Spleen (tissue), 7 donors: ENCODE results near the gene OSBPL9.

Source experiments
- CTCF ChIP-seq, 11 experiments: fragments of 200-600 bp in 7 of 11; fragments of 450-650 bp in 4 of 11; sonication (generic) in 4 of 11; IDR thresholded peaks in 8 of 11; conservative IDR thresholded peaks in 3 of 11; 1 replicate in 7 of 11; 2 replicates in 4 of 11; pipeline versions ENCODE4 v1.4.0 to v1.8.0; 2016 to 2021; ENCODE audit warnings: antibody characterized with exemption in 11 of 11, inconsistent platforms in 4 of 11, mild to moderate bottlenecking in 1 of 11
- POLR2A ChIP-seq, 3 donors: fragments of 450-650 bp; IDR thresholded peaks; one replicate each; pipeline ENCODE4 v1.5.1; 2017; ENCODE audit warnings: antibody characterized with exemption in 3 of 3, mild to moderate bottlenecking in 1 of 3
- POLR2AphosphoS5 ChIP-seq, 3 donors: sonication (generic); formaldehyde crosslinking; IDR thresholded peaks; one replicate each; pipeline ENCODE4 v1.5.1; 2017; ENCODE audit warnings: antibody characterized with exemption in 3 of 3
- donor health status: DM: no; HTN: no; CAD: no; lungs with moderate emphysema.
- donor health status: DM: no; HTN: no; CAD: no.
- donor health status: DM: no; HTN: no; CAD: no.

DNA sequence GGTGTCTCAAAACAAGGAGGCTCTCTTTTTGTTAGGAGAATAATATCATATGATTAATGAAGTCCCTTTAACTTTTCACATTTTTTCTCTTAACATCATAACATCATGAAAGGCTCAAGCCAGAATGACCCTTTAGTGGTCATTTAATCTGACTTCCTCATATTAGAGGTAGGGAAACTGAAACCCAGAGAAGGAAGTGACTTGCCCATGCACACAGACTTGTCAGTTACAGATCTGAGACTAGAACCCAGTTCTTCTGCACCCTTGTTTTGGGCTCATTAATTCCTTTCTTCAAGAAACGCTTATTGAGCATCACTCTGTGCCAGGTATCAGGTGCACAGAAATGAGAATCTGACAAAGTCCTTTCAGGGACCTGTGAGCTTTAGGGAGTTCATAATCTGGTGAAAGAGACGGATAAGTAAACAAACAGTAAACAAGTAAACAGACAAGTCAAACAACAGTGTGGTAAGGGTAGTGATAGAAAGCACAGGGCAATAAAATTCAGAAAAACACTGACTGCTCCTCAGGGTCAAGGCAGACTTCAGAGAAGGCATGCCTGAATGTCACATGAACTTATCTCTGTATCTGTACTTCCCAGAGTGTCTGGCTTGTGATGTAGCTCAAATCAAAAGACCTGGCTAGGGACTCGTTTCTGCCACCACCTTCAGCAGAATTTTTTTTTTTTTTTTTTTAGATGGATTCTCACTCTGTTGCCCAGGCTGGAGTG is 38.3 kb upstream of the OSBPL9 start:
- no peak for TF ChIP-seq CTCF (IDR thresholded peaks at IDR 0.05 in 8 of 11, conservative IDR thresholded peaks at IDR 0.05 in 3 of 11)
- no peak for TF ChIP-seq POLR2A (IDR thresholded peaks at IDR 0.05)
- TF ChIP-seq POLR2AphosphoS5 (IDR thresholded peaks at IDR 0.05) = no peak
